HT-29 (cell line): ENCODE results near the gene ASB6. TPM values are rescaled to one million over a fixed set of nuclear protein-coding genes. Genes with fewer than 3 reads are reported as not detected.
"Not testable (repeated sequence)": the region's sequence is repeated elsewhere in the genome, so short reads cannot be mapped to it uniquely, and the experiment has no call there.

ENCODE experiments used
- DNase-seq: peaks from one replicate; pipeline ENCODE4 v3.0.0-alpha.2; 2015; ENCODE audit warnings: low spot score
- total RNA-seq: library from RNA; depleted of rRNA; stranded (reverse); fragments of >200 nt; shearing (Covaris generic); gene quantifications from 2 replicates; pipeline ENCODE4 v1.2.3, GENCODE V29; 2014

ASB6 gene
- total RNA-seq, 1 experiment from 2014 or later: 25.5 TPM

DNA sequence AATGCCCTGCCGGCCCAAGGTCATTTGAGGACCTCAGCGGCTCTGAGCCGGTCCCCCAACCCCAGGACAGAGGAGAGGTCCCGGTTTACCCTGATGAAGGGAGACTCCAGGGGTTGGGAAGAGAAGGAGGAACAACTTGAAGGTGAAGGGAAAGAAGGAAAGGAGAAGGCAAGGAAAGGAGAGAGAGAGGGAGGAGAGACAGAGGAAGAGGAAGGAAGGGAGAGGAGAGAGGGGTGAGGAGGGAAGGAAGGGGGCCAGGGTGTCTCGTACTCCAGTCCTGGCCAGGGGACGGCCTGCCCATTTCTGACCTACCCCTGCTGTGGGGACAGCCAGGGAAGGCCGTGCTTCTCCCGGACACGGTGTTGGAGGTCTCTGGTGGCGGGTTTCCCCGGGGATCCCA lies 25.4 kb upstream of the ASB6 start:
- no peak for DNase-seq

DNA sequence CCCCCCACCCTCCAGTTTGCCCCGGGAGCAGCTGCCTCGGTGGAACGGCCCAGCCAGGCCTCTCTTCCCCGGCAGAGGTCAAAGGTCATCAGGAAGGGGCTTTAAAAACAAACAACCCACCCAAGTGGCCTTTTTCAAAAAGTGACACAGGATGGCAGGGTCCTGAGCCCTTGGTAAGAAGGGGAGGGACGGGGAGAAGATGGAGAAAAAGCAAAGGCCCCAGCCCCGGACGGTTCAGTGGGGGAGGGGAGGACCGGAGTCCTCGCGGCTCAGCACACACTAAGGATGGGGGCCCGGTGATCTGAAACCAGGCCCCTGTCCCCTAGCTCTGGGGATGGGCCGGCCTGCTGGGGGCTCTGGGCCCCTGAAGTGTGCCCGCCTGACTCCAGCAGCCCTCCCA lies 24.6 kb upstream of the ASB6 start:
- no peak for DNase-seq

DNA sequence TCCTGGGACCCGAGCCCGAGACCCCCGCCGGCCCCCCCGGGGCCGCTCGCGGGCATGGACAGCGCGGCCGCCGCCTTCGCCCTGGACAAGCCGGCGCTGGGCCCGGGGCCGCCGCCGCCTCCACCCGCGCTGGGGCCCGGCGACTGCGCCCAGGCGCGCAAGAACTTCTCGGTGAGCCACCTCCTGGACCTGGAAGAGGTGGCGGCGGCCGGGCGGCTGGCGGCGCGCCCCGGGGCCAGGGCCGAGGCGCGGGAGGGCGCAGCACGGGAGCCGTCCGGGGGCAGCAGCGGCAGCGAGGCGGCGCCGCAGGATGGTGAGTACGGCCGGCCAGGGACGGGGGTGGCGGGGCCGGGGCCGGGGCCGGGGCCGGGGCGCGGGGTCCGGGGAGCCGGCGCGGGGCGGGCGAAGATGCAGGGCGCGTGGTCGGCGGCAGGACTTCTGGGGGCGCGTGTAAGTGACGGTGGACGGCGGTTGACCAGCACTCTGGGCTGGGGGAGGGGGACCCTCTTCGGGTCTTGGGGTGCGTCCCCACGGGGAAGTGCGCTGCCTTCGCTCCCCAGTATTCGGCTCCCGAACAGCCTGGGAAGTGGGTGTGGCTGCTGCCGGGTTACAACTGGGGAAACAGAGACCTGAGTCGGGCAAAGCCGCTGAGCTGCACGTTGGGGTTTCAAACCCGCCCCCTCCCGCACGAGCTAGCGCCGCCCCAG lies 24.0 kb upstream of the ASB6 start:
- no peak for DNase-seq

DNA sequence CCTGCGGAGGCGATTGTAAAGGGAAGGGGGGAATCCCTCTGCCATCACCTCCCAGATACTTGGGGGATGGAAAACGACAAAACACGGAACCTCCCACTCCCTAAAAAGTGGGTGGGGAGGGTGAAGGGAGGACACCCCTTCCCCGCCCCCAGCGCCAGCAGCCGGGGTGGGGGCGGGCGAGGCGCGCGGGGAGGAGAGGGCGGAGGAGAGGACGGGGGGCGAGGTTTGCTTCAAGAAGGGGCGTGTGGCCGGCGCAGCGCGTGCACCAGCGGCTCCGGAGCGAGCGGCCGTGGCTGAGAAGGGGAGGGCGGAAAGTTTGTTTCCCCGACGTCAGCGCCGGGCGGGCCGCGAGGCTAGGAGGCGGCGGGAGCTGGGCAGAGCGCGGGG lies 23.4 kb upstream of the ASB6 start, which contains the start of gene PRRX2:
TSS of gene PRRX2 (plus strand) at position 259 of the 387 bp plus-strand sequence. CDS start 221 bp downstream, outside the sequence.
- DNase-seq: no peak

DNA sequence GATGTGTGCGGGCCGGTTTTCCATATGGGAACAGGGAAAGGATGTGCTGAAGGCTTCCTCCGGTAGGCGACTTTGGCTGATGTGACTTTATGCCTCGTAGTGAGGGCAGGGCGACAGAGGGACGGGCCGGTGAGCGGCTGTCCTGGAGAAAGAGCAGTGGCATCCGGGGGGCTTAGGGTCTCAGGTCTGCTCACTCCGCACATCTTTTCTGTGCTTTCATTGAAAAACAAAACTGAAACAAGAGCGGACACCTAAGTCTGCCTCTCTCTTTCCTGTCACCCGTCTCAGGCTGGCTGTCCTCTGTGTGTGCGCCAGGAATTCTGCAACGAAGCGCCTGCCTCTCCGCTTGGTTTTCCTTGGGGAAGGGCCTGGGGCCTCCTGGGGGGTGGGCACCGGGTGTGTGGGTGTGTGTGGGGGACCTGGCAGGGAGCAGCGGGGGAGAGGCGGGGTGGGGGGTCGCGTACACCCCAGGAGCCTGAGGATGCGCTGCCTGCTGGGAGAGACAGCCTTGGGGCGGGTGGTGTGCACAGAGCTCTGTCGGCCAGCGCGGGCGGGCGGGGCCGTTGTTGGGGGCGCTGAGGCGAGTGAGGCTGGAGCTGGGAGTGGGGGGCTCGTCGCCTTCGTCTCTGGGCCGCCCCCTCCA lies 22.9 kb upstream of the ASB6 start:
- DNase-seq: no peak

DNA sequence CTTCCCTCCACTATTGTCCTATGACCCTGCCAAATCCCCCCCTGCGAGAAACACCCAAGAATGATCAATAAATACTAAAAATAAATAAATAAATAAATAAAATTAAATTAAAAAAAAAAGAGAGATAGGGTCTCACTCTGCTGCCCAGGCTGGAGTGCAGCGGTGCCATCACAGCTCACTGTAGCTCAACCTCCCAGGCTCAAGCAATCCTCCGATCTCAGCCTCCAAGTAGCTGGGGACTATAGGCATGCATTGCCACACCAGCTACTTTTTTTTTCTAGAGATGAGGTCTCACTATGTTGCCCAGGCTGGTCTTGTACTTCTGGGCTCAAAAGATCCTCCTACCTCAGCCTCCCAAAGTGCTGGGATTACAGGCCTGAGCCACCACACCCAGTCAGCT lies 20.3 kb upstream of the ASB6 start:
- DNase-seq: not testable (repeated sequence)

DNA sequence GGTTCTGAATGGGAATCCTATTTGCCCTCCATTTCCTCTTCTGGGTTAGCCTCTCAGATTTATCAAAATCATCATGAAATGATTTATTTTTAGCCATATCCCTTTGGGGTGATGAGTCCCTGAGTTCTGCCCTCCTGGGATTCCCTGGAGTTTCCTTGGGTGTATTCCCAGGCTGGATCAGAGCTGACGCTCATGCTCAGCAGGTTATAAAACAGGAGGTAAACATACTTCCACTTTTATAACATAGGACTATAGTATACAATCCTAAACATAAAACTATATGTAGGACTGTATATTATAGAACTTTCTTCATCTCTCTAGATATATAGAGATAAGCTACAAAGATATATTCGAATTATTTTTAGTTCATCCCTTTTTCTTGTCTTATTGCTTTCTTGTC lies 19.1 kb upstream of the ASB6 start:
- no peak for DNase-seq

DNA sequence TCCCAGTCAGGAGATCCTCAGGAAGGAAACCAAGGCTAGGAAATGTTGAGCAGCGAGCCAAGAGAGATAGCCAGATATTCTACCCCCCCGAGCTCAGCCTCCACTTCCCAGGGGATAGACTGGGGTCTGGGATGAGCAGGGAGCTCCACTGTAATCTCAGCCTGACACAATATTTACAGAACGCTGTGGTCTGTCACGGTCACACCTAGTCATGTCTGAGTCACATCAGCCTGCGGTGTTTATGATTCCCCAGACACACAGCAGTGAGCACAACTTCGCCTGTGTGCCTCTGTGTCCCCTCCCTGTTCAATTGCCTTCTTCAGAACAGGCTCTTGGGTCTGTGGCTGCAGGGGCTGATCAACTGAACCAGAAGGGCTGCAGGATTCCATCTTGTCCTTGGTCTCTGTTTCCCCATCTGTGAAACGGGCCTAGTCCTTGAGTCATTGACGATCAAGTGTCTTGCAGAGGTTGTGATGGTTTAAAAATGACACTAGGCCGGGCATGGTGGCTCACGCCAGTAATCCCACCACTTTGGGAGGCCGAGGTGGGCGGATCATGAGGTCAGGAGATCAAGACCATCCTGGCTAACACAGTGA lies 14.9 kb upstream of the ASB6 start:
- DNase-seq: no peak

DNA sequence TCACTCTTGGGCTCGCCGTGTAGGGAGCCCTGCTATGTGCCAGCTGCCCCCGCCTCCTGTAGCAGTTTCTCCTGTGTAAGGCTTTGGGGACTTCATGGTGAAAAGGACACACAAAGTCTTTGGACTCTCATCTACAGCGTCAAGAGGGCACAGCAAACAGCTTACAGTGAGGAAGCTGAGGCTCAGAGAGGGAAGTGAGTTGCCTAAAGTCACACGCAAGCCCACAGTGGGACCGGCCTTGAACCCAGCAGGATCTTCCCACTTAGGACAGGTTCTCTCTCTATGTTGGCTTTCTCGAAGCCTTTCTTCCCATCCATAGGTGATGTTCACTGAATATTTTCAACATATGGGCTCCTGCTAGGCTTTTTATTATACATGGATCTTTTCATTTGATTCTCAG lies 13.7 kb upstream of the ASB6 start:
- no peak for DNase-seq

DNA sequence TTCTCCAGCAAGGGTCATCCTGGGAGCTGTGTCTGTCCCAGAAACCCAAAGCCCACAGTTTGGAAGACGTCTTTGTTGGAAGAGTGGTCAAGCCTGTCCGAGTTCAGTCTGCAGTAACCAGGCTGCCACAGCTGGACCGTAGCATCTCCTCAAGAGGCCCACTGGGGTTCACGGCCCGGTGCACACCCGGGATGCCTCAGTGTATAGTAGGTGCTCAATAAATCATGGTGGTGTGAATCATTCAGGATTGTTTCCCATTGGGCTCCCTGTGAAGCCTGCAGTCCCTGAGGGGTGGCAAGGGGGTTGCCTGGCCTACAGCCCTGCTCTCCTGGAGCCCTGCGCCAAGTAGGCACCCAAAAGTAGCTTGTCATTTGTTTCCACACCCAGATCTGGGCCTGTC lies 13.2 kb upstream of the ASB6 start:
- DNase-seq: no peak

DNA sequence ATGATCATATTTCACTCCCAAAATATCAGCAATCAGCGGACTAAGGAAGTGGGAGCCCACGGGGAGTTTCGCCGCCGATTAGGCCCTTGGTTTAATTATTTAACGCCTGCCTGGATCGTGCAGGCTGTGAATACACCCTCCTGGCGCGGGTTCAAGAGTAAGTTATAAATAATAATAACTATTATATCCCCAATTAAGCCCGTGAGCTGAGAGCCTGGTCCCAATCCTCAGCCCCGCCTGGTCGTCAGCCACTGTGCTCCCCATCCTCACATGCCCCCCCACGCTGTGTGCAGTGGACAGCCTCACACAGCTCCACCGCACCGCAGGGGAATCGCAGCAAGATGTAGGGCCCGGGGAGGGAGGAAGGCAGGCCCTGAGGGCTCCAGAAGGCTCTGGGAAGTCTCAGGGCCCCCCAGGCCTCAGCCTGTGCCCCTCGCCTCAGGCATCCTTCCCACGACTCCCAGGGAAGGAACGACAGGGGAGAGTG lies 12.6 kb upstream of the ASB6 start:
- DNase-seq: no peak

DNA sequence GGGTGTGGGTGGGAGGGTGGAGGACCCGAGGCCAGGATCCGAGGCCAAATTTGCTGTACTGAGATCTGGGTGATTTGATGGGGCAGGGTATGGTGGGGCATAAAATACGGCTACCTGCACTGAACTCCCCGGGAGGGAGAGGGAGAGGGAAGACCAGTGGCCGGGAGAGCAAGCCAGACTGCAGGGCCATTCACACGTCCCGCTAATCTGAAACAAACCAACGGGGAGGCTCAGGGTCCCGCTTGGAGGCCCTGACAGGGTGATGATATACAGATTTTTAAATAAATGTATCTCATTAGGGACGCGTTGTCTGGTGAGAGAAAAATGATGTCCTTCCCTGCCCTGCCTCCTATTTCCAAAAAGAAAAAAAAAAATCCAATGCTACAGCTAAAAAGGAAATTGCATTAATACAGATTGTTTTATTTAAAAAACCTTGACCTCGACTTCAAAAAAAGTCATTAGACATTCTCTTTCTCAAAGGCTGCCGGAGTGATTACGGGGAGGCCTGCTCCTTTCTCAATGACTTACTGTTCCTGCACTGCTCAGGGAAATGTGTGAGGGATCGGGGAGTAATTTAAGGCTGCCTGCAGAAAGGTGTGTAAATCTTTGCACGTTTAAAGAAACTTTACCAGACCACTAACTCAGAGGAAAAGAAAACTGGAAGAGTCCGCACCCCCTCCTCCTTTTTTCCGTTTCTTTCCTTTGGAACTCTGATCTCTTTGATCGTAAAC lies 12.0 kb upstream of the ASB6 start:
- DNase-seq: no peak

DNA sequence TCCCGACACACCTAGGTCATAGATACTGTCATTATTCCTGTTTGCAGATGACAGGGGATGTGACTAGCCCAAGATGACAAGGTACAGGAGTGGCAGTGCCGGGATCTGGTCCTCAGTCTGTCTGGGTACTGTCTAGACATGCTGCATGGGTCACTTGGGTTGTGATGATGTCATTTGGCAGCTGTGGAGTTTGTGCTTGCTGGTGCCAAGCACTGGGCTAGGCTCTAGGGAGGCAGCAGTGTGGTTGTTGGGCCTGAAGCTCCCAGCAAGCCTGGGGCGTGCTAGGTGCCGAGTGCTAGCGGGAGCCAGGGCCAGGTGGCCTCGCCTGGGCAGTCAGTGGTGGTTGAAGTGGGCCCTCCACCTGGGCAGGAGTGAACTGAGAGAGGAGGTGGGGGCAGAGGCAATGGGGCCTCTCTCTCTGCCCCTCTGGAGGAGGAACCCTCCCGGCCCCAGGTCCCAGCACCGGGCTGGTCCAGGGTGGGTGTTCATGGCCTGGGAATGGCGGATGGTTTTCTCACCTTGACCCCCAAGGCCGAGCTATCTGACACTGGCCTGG lies 8.8 kb upstream of the ASB6 start:
- no peak for DNase-seq

DNA sequence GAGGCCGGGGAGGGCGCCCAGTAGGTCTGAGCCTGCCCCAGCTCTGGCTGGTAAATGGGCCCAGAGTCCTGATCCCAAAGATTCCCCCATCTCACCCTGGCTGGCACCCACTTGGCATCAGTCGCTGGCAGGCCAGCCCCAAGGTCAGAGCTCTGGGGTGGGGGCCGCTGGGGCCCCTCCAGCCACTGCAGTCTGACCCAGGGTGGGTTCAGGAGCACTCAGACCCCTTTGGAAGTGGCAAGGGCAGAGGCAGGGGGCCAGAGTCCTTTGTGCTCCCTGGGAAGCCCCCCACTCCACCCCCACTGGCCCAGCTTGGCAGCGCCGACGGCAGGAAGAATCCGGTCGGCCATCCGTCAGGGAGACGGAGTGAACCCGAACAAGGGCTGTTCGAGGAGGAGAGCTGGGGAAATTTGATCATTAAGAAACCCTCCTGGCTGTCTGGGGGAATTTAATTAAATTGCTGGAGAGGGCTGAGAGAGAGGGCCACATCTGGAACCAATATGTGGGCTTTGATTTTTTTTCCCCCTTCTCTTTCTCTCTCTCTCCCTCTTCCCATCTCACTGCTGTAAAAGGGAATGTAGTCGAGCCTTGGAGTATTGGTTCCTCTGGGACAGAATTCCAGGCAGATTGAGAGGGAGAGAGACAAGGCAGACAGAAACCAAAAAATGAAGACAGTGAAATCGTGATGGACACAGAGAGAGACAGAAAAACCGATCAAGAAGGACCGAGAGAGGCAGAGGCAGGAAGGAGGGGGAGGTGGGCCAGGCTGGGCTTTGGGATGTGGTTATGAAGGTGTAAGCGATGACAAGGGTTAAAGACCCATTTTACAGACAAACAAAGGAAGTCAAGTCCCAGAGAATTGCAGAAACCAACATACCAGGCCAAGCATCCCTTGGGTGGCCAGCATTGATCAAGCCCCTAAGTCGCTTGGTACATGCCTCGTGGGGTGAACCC lies 8.1 kb upstream of the ASB6 start:
- DNase-seq: no peak

DNA sequence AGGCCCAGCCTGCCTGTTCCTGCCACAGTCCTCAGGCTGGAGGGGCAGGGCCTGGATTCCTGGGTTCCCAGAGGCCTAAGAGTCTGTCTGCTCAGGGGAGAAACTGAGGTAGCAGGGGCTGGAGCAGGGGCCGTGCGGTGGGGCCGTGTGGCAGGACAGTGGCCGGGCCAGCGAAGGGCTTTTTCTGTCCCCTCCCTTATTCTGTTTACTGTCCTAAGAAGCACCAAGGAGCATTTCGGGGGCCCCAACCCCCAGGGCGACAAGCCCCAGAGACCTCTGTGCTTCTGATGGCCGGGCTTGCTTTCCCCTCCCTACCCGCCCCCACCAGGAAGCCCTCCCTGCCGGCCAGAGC lies 6.8 kb upstream of the ASB6 start:
- DNase-seq: no peak

DNA sequence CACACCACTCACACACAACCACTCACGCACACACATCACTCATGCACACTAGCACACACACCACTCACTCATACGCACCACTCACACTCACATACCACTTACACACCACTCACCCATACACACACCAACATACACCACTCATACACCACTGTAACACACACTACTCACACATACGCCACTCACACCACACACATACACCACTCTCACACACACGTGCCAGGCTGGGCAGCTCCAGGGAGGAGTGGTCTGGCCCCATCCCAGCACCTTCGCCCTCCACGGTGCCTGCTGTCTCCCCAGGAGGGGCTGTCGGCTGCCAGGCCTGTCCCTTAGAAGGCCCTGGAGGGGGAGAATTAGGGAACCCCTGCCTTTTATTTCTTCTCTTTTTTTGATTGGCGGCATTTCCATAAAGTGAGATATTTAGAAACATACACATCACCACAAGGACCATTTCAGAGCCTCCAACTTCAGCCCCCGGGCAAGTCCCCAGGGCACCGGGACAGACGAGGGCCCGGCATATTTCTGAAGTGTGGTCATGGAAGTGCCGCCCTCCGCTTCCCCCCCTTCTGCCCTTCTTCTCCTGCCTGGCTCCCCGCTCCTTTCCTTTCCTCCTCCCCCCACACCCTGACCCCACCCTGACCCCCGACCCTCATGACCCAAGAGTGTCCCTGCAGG lies 6.3 kb upstream of the ASB6 start:
- no peak for DNase-seq

DNA sequence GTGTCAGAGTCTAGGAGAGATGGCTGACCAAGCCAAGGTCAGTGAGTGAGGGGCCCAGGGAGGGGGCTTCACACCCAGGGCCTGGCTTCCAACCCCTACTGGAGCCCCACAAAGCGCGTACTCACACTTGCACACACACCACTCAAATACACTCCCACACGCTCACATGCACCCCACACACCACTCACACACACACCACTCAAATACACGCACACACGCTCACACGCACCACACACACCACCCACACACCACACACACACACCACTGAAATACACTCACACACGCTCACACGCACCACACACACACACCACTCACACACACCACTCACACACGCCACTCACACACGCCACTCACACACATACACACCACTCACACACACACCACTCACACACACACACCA lies 5.7 kb upstream of the ASB6 start:
- DNase-seq: no peak

DNA sequence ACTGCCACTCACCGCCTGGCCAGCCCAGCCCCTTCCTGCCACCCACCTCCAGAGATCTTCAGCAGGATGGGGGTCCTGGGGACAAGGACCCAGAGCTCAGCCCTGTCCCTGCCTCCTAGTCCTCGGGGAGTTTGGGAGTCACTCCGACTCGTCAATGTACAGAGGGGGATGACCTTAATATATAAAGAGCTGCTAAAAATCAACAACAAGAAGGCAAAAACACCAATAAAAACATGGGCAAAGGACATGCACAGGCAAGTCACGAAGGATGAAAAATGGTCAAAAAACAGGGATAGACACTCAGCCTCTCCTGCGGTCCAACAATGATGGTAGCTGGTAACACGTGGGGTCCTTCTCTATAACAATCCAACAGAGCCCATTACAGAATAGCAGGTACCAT lies 4.7 kb upstream of the ASB6 start:
- DNase-seq: no peak

DNA sequence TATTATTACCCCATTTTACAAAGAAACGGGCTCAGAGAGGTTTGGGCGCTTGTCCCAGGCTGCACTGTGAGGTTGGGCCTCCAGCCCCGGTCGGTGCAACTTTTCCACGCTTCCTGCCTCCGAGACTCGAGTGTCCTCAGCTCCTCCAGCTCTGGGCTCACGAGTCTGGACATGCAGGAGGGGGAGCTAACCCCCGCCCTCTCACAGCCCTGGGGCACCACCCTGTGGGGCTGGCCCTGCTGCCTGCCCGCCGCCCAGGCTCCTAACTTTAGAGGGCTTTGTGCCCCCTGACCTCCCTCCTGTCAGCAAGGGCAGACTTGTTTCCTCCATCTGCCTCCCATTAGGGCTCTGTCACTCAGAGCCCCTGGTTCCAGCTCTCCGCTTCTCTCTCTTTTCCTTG lies 4.3 kb upstream of the ASB6 start:
- no peak for DNase-seq

DNA sequence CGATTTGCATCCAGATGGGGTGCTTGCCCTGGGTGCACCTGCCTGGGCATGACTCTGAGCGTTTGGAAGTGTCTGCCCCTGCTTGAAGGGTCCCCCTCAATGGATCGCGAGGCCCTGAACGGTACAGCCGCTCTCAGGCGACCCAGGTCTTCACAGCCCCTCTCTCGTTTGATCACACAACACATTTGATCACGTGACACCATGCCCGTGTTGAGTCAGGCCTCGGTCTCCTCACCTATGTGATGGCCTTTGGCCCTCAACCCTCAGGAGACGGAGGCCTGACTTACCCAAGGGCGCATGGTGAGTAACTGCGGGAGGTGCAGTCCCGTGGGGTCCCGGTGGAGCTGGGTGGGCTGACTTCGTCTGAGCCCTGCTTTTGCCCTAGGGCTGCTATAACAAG lies 3.0 kb upstream of the ASB6 start:
- DNase-seq: no peak
